ENCODE data around the gene FRAS1.

DNA sequence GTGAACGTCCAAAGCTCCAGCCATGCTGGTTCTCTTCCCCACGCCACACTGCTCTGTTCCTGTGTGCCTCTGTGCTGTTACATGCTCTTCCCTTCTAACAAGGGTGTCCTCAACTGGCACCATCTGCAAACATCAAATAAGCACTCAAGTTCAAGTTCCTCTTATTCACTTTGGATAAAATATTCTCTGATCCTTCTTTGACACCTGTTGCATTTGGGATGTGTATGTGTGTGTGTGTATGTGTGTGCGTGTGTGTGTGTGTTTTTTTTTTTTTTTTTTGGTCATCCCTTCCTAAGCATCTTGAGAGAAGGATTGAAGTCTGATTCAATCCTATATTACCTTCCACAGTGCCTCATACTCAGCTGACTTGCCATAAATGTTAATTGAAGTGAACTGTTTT, 290.4 kb downstream of the FRAS1 start:
- TF ChIP-seq, protein P1, sequence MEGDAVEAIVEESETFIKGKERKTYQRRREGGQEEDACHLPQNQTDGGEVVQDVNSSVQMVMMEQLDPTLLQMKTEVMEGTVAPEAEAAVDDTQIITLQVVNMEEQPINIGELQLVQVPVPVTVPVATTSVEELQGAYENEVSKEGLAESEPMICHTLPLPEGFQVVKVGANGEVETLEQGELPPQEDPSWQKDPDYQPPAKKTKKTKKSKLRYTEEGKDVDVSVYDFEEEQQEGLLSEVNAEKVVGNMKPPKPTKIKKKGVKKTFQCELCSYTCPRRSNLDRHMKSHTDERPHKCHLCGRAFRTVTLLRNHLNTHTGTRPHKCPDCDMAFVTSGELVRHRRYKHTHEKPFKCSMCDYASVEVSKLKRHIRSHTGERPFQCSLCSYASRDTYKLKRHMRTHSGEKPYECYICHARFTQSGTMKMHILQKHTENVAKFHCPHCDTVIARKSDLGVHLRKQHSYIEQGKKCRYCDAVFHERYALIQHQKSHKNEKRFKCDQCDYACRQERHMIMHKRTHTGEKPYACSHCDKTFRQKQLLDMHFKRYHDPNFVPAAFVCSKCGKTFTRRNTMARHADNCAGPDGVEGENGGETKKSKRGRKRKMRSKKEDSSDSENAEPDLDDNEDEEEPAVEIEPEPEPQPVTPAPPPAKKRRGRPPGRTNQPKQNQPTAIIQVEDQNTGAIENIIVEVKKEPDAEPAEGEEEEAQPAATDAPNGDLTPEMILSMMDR (IDR thresholded peaks at IDR 0.05; ENCODE audit: poor library complexity, severe bottlenecking) = no peak
- no peak for TF ChIP-seq POLR2AphosphoS5 (IDR thresholded peaks at IDR 0.05)
- no peak for TF ChIP-seq TAF1 (IDR thresholded peaks at IDR 0.05; ENCODE audit: low read depth)
- TF ChIP-seq SMC3 (conservative IDR thresholded peaks at IDR 0.05; ENCODE audit: poor library complexity) = no peak
- no peak for TF ChIP-seq RAD21 (conservative IDR thresholded peaks at IDR 0.05)

Data from neural cell (in vitro differentiated cells).